MM.1S (cell line): ENCODE data around the gene RTCB.

Experiments
- EZH2phosphoT487 ChIP-seq: fragments of 300-600 bp; sonication (generic); IDR thresholded peaks from 2 replicates; pipeline ENCODE4 v1.6.1; 2018; ENCODE audit warnings: antibody characterized with exemption, low read length
- TF ChIP-seq, protein P1 (sequence below): fragments of 300-600 bp; sonication (generic); IDR thresholded peaks from 2 replicates; pipeline ENCODE4 v1.5.1; 2016; ENCODE audit warnings: antibody characterized with exemption, low read length, mixed read lengths

- TF ChIP-seq, protein P1, sequence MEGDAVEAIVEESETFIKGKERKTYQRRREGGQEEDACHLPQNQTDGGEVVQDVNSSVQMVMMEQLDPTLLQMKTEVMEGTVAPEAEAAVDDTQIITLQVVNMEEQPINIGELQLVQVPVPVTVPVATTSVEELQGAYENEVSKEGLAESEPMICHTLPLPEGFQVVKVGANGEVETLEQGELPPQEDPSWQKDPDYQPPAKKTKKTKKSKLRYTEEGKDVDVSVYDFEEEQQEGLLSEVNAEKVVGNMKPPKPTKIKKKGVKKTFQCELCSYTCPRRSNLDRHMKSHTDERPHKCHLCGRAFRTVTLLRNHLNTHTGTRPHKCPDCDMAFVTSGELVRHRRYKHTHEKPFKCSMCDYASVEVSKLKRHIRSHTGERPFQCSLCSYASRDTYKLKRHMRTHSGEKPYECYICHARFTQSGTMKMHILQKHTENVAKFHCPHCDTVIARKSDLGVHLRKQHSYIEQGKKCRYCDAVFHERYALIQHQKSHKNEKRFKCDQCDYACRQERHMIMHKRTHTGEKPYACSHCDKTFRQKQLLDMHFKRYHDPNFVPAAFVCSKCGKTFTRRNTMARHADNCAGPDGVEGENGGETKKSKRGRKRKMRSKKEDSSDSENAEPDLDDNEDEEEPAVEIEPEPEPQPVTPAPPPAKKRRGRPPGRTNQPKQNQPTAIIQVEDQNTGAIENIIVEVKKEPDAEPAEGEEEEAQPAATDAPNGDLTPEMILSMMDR = no peak
- no peak for TF ChIP-seq EZH2phosphoT487
Measured at GRCh38 chr22:32448980-32449379, 36.9 kb upstream of the RTCB start.
